ENCODE data around the gene TRAPPC8.

Gene TRAPPC8

DNA sequence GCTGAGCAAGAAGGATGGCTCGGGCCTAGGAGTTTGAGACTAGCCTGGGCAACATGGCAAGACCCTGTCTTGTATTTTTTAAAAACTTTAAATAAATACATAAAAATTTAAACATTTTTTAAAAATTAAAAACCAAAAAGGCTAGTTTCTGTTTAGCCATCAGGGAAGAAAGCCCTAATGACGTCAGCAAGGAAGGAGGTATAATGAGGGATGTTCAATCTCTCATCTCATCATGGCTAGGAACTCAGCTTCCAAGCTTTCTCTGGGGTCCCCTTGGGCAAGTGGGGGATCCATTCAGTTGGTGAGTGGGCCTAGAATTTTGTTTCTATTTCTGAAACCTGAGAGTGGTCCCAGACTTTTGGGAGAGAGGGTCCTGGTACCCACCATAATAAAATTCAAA, 147.2 kb downstream of the TRAPPC8 start:
- DNase-seq (ENCODE audit: low spot score), result no peak

DNA sequence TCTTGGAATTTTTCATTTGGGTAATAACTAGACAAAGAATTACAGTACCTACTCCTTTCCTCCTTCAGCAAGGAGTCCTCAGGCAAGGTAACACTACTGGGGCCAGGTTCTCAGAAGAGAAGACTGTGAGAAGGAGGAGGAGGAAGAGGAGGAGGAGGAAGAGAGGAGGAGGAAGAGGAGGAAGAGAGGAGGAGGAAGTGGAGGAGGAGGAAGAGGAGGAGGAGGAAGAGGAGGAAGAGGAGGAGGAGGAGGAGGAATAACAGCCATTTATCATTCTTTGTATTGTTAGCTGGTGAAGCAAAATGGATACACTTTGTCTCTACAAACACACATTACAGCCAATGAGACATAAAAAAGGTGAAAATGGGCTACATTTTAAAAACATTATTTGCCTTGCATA, 149.4 kb downstream of the TRAPPC8 start:
- no peak for DNase-seq (ENCODE audit: low spot score)

DNA sequence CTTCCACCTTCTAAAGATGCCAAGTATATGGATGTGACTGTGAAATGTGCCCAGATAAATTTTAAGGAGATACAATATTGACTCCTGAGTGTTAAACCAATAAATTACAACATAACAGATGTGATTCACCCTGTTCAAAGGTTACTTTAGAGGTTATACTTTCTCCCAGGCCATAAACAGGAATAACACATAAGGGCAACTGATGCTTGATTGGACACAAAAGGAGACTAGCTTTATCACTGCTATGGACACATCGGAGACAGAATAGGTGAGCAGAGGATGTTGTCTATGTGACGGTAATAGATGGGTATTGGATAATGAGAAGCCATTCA, 150.4 kb downstream of the TRAPPC8 start:
- no peak for DNase-seq (ENCODE audit: low spot score)

DNA sequence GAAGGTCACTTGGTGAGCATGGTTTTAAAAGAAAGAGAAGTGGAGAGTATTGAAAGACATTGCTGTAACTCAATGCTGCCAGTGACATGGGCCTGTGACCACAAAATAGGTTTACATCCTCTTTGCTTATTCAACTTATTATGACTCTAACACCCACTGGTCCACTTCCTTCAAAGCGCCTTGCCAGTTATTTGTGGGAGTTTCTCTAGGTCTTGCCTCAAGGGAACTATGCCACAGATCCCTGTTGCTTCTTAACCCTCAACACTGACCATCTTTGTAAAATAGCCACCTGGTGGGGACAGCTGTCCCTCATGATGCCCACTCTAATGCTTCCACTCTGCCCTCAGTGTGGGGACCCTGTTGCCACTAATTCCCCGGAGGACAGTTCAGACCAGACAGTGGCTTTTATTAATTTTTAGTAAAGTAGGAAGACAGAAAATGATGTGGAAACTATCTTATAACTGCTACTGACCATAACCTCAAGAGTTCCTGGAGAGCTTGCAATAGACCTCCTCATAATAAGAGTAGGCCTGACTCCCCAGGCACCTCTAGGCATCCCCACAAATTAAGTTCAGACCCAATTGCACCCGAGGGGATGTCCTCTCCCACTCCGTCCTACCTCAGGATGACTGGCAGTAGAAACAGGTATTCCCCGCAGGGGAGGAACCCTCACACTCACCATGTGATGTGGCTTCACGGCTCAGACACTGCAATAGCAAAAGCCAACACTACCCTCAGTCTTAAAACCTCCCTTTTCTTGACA, 150.9 kb downstream of the TRAPPC8 start:
- no peak for DNase-seq (ENCODE audit: low spot score)

DNA sequence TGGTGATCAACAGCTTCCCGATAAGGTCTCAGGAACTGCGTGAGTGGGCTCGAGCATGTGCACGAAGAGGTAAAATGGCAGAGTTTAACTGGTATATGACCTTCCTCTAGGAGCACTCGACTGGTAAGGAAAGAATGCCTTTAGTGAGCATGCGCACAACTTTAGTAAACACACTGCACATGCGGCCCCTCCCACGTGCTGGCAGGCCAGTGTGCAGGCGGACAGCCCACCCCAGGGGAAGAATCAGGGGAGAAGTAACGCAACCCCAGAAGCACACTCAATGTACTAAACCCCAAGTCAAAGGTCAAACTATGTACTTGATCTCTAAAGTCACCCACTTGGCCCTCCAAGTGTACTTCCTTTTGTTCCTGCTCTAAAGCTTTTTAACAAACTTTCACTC, 153.5 kb downstream of the TRAPPC8 start:
- DNase-seq (ENCODE audit: low spot score), result peak; percentile 34

DNA sequence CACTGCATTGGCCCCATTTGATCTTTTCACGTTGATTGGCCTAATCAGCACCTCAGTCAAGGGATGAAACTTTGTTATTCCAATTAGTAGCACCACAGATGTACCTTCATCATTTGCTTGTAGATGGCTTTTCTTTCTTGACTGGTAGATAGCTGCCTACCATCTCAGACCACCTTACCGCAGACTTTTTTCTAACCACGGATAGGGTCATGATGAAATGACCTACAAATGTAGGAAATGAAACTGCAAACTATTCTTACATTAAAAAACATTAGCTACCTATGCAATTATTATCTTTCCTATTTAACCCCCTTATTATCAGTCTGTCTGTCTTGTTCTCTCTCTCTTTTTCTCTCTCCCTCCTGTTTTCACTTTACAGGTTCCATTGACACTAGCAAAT, 159.9 kb downstream of the TRAPPC8 start:
- DNase-seq (ENCODE audit: low spot score), result no peak

Small RNAs within 50 kb of the gene (small RNA-seq; reads per million reads assigned to genes)
- gene RNU6-1050P, result 0 reads per million in 2 experiments

All from SK-N-DZ (cell line).